Subcutaneous adipose tissue (tissue), 4 donors: ENCODE measurements around the gene TOP3A. TPM values are rescaled to one million over a fixed set of nuclear protein-coding genes. Genes with fewer than 3 reads are reported as not detected.

ENCODE experiments used
- total RNA-seq, 4 donors: library from RNA; depleted of rRNA; stranded (reverse); fragments of >200 nt; gene quantifications; one replicate each; pipeline ENCODE4 v1.1.0, GENCODE V29; 2016
- TF ChIP-seq, protein P1 (sequence below): fragments of 450-650 bp; IDR thresholded peaks from one replicate; pipeline ENCODE4 v1.5.1; 2016; ENCODE audit warnings: low read depth, mild to moderate bottlenecking, control low read depth, antibody characterized with exemption, moderate library complexity

Gene TOP3A
- total RNA-seq, 4 donors from 2014 or later = 20.9 to 32.2 (median 27.6) TPM

GRCh38 chr17:18240449-18240848, 74.3 kb downstream of the TOP3A start:
- TF ChIP-seq, protein P1, sequence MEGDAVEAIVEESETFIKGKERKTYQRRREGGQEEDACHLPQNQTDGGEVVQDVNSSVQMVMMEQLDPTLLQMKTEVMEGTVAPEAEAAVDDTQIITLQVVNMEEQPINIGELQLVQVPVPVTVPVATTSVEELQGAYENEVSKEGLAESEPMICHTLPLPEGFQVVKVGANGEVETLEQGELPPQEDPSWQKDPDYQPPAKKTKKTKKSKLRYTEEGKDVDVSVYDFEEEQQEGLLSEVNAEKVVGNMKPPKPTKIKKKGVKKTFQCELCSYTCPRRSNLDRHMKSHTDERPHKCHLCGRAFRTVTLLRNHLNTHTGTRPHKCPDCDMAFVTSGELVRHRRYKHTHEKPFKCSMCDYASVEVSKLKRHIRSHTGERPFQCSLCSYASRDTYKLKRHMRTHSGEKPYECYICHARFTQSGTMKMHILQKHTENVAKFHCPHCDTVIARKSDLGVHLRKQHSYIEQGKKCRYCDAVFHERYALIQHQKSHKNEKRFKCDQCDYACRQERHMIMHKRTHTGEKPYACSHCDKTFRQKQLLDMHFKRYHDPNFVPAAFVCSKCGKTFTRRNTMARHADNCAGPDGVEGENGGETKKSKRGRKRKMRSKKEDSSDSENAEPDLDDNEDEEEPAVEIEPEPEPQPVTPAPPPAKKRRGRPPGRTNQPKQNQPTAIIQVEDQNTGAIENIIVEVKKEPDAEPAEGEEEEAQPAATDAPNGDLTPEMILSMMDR = no peak

- TF ChIP-seq, protein P1 = no peak
Observed at GRCh38 chr17:18238299-18238698, 76.5 kb downstream of the TOP3A start.

DNA sequence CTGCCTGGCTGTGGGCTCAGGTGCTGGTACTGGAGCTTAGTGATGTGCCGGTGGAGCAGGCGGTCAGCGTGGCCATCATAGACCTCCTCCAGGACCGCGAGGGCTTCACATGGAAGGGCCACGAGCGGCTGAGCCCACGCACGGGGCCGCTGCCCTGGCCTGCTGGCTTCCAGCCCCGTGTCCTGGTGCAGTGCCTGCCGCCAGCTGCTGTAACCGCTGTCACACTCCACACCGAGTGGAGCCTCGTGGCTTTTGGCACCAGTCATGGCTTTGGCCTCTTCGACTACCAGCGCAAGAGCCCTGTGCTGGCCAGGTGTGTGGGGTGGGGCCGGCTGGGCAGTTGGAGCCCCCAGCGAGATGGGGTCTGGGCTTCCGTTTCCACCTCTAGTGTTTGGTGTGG, 77.3 kb downstream of the TOP3A start:
- TF ChIP-seq, protein P1 = no peak

GRCh38 chr17:18236494-18236893, 78.3 kb downstream of the TOP3A start:
- TF ChIP-seq, protein P1 = no peak

GRCh38 chr17:18235743-18236256, 79.0 kb downstream of the TOP3A start:
- TF ChIP-seq, protein P1 = no peak

DNA sequence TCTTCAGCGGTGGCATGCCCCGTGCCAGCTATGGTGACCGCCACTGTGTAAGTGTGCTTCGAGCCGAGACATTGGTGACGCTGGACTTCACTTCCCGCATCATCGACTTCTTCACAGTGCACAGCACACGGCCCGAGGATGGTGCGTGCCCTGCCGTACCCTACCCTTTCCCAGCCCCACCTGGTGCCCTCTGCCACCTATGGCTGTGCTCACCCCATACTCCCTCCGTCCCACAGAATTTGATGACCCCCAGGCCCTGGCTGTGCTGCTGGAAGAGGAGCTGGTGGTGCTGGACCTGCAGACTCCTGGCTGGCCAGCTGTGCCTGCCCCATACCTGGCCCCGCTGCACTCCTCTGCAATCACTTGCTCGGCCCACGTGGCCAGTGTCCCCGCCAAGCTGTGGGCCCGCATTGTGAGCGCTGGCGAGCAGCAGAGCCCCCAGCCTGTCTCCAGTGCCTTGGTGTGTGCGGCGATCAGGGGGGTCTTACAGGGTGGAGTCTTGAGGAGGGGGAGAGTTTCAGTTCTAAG, 79.9 kb downstream of the TOP3A start:
- TF ChIP-seq, protein P1 = no peak

DNA sequence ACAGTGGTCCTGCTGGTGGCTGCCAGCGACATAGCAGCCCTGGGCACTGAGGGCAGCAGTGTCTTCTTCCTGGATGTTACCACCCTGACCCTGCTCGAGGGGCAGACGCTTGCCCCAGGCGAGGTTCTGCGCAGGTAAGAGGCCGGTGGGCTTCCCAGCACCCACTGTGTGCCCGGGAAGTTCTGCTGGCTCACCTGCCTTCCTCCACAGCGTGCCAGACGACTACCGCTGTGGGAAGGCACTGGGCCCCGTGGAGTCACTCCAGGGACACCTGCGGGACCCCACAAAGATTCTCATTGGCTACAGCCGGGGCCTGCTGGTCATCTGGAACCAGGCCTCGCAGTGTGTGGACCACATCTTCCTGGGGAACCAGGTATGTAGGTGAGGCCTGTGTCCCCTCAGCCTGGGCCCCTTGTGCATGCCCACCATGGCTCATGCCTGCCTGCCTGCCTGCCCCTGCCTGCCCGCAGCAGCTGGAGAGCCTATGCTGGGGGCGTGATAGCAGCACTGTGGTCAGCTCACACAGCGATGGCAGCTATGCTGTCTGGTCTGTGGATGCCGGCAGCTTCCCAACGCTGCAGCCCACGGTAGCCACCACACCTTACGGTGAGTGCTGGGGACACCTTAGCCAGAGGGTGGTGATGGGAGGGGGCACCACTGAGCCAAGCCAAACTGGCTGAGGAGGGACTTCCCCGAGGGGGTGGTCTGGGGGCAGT, 80.8 kb downstream of the TOP3A start:
- TF ChIP-seq, protein P1 = no peak
